ENCODE measurements around the gene RAMP3. TPM values are rescaled to one million over a fixed set of nuclear protein-coding genes. Genes with fewer than 3 reads are reported as not detected.

Gene RAMP3
- total RNA-seq, 1 donor from 2014 or later, result 5.8 TPM

DNA sequence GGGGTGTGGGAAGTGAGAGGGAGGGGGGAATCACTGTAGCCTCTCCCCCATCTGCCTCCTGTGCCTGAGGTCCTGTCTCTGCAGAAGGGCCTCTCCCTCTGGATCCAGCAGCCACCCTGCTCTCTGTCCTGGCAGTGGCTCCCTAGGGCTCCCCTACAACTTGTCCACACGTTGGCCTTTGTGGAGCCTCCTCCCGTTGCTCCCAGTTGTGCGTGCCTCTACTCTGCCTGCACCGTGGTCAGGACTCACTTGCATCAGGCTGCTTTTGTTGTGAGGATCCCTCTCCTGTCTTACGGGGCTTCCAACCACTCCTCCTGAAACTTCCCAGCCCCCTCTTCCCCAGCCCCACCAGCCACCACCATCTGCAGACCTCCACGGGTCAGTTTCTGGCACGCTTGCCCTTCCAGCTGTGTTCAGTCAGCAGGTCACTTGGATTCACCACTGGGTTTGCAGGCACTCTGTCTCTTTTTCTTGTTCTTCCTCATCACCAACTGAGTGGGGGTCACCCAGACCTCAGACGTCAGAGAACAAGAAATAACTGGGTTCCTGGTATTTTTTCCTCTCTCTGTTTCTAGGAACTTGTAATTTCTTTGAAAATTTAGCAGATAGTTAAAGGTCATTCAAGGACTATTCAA lies 62.3 kb downstream of the RAMP3 start:
- DNase-seq (ENCODE audit: low spot score) (peak; percentile 29), ATAC-seq (no peak)

DNA sequence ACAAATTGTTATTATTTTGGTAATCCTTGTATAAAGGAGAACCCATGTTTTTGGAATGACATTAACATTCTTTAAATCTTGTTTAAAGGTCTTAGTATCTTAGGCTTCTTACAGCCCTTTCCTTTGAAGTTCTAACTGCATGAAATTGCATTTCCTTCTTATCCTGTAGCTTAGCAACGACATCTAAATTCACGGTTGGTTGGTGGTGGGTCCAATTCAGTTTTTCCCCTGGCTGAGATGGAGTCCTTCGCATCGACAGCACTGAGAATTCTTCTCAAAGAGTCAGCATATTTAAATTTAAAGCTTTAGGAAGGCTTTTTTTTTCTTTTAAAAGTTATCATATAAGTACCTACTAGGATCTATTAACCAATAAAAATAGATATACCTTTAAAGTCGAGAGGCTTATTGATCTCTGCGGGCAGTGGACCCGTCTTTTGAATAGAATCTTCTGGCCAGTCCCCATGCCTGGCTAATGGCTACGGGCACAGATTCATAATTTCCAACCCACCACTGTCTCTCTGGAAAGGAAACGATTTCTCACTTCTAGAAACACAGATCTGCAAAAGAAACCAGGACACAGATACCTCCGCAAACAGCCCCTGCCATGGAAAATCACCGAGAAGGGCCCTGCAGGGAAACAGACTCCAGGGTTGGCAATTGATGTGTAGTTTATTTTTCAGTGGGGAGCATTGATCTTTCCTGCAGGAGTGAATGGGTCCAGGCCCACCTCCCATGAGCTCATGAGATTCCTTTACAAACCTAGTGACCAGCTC lies 63.4 kb downstream of the RAMP3 start:
- ATAC-seq (no peak), DNase-seq (ENCODE audit: low spot score) (no peak)

DNA sequence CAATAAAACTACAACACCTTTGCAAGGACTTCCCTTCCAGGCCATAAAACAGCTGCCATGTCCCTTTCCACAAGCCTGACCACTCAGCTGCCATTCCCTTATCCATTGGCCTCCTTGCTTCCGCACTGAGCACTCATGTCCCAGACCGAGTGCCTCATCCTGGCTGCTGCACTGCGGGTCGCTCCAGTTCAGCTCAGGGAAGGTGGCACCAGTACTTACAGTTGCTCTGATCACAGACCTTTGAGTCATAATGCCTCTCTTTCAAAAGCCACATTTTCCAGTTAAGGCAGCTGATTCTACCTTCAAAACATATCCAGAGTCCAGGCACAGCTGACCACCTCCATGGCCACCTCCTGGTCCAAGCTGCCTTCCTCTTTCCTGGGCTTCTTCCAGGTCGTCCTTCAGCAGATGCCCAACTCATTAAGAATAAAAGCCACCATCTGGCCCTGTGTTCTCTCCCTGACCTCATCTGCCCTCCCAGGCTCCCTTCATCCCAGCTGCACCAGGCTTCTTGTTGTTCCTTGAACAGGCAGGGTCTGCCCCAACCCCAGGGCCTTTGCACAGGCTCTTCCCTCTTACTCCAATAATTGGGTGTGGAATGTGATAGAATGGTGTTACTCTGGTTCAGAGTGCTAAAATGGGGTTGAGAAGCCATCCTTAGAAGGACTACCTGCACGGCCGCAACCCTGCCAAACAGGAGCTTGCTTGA lies 64.5 kb downstream of the RAMP3 start:
- ATAC-seq (no peak), DNase-seq (ENCODE audit: low spot score) (no peak)

DNA sequence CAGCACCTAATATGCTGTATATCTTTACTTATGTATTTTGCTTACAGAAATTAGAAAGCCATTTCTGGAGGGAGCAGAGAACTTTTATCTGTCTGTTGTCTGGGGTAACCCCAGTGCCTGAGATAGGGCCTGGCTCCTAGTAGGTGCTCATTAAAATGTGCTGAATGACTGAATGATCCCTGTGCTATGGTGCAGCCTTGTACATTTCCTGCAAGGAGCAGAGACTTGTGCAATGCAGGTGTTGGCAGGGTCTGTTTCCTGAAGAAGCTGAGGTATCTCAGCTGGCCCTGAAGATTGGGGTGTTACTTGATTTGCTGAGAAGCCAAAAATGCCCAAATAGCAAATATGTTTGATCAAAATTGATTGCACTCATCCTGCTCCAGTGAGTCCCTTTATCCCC lies 65.5 kb downstream of the RAMP3 start:
- ATAC-seq (no peak), DNase-seq (ENCODE audit: low spot score) (no peak)

DNA sequence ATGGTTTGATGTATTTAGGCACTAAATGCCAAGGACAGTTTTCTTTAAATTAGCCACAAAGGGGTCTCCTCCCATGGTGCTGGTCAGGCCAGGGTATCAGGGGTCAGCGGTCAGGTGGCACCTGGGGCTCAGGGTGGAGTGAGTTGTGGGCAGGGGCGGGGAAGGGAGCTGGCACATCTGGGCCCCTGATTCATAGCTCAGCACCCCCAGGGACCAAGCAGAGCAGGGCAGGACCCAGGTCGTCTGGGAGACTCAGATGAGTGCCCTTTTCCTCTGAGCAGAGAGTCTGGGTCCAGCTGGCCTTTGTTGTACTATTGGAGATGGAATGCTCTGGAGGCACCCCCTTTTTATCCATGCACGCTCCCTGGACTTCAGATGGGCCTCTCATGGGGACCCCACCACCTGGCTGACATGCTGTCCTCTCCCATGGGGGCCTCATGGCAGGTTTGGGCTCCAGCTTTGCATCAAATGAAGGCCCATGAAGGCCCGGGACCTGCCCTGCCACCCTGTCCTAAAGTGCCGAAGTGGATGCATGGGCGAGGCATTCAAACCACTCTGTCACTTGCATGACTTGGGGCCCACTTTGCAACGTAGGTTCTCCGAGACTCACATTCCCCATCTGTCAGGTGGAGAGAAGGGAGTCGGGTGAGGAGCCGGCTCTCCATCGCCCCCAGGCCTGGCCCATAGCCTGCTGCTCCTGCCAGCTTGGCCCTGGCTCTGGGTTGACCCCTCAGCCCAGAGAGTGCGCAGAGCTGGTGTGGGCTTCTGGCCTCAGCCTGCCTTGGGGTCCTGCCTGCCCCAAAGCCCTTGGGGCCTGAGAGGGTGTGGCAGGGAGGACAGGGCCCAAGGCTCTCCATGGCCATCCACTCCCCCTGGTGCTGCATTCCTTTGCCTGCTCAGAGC lies 66.4 kb downstream of the RAMP3 start:
- no peak for DNase-seq (ENCODE audit: low spot score)
- ATAC-seq, result no peak

DNA sequence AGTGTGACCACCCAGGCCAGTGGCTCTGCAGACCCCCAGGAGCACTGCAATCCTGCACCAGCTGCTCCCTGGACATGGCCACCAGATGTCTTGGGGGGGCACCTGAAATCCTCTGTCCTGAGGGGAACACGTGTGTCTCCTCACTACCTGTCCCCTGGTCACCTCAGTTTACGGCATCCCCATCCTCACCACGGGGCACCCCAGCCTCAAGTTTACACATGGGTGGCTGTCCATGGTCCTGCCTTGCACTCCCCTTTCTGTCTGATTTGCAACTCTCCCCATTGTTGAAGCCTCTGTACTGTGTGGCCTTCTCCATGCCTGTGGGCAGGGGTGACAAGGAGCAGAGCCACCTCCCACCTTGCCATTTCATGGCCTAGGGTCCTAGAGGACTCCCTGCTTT lies 67.2 kb downstream of the RAMP3 start:
- ATAC-seq, result no peak
- no peak for DNase-seq (ENCODE audit: low spot score)

DNA sequence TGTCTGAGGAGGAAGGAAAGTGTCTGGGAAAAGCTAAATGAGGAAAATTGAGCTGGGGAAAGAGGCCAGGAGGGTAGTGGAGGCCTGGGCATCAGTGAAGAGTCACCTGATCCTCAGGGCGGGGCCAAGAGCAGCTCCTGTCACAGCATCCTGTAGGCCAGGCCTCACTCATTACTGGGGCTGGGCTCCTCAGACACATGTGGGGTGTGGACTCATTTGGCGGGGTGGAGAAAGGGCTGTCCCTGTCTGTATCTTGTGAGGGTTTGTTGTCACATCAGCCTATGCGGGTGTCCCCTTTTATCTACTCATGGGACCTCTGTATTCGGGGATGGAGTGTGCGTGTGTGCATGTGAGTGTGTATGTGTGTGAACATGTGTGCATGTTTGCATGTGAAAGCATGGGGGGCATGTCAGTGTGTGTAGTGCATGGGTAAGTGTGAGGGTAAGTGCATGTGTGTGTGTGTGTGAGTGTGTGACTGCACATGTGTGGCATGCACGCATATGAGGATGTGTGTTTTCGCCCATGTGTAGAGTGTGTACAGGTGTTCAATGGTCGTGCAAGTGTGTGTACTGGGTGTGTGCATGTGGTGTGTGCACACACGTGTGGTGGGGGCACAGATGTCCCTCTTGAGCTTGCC lies 67.8 kb downstream of the RAMP3 start:
- DNase-seq (ENCODE audit: low spot score), result no peak
- no peak for ATAC-seq

DNA sequence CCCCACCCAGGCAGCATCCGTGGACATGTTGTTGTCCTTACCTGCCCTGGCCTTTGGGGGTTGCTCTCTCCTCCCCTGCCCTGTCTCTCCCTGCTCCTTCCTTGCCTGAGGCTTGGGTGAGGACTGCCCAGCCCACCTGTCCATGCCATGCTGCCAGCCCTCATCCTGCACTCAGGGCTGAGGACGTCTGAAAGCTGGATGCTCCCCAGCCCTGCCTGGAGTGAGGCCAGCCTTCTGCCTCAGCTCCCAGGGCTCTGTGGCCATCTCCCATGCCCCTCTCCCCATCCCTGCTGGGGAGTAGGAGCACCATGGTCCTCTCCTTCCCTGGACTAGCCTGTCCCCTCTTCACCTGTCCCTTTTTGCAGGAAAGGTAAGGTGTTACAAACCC lies 68.4 kb downstream of the RAMP3 start:
- no peak for ATAC-seq
- DNase-seq (ENCODE audit: low spot score), result no peak

DNA sequence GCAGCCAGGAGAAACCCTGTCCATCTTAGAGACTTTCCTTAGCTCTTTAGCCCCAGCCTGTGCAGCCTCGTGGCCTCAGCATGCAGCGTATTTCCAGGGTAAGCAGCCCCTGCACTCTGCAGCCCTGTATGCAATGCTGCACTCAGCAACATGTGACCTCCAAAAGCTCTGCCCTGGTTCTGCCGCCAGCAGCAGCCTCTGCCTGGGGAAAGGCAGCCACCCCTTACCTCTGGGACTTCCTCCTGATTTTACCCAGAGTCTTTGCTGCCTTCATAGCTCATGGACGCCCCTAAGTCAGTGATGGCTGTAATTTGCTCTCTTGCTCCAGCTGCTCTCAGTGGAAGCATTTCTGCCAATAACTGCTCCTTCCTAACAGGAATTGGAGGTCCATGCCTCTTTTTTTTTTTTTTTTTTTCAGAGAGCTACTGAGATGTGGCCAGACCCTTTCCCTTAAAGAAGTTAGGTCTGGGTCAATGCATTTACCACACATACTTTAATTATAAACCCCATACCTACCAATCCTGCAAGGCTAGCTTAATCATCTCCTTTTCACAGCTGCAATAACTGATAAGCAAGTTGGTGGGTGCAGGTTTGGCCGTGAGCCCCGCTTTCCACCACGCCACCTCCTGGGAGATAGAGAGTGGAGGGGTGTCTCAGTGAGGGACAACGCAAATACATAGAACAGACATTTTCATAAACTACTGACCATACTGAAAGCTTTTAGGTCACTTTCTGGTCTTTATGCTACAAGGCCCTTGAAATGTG lies 71.7 kb downstream of the RAMP3 start:
- DNase-seq (ENCODE audit: low spot score) (no peak), ATAC-seq (no peak)

DNA sequence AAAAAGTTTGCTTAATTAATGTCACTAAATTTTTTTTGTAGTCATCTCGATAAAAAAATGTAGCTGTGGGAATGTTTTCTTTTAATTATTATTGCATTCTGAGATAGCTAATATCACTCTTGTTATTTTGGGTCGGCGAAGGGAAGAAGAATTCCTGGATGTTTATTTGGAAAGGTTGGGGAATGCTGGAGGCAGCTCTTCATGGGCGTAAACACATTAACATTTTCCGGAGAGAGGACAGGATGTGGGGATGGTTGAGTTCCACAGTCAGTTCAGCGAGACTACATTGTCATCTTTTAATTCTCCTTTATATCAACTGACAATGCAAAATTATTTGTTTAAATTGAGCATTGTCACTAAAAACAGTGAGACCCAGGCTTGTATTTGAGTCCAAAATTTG lies 72.5 kb downstream of the RAMP3 start:
- ATAC-seq, result no peak

DNA sequence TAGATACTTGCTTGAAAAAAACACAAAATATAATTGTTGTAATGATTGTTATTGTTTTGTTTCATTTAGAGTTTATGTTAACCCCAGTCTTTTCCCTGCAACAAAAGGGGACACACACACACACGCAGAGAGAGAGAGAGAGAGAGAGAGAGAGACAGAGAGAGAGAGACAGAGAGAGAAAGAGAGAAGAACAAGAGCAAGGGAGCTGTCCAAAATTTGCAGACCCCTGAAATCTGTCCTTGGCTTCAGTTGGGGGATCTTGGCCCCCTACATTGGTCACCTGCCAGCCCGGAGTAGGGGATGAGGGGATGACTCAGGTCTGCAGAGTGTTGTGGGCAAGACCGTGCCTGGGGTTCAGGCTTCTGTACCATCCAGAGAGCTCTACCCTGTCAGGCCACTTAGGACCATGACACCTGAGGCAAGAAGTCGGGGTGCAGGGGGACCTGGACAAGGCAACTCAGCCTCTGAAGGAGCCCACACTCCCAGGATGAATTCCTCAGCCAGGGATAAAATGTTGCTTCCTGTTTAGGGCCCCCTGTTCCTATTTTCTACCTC lies 73.1 kb downstream of the RAMP3 start:
- ATAC-seq (no peak), DNase-seq (ENCODE audit: low spot score) (no peak)

More for the DNA sequence above, 72.5 kb downstream of the RAMP3 start:
- no peak for DNase-seq (ENCODE audit: low spot score)

DNA sequence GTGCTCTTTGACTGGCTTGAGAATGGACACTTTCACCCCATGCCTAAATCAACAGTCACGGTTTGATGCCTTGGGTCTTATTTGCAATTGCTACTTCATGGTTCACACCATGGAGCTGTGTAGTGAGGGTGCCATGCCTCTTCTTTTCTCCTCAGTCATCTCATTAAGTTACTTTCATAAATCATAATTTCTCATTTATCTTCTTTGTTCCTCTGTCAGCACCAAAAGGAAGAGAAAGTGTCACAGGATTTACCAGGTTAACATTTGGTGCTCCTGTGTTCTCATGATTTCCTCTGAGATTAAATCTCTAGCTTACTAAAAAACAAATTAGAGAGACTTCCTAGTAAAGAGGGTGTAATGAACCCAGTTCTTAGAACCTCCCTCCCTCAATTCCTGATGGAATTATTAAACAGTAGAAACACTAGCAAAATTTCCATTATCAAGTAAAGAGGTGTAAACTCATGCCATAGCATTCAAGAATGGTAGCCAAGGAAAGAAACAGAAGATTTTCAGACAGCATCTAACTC lies 75.7 kb downstream of the RAMP3 start:
- ATAC-seq (no peak), DNase-seq (ENCODE audit: low spot score) (no peak)

Other genes starting within 250 kb of the RAMP3 start
- 1.0 TPM for gene MYO1G, start 178.8 kb upstream of the RAMP3 start, total RNA-seq
- gene CCM2, start 157.6 kb upstream of the RAMP3 start, total RNA-seq, result 44.8 TPM
- gene NACAD, start 68.8 kb upstream of the RAMP3 start, total RNA-seq, result 0.05 TPM
- gene TBRG4, start 46.1 kb upstream of the RAMP3 start, total RNA-seq, result 40.2 TPM

Measured in left lobe of liver (tissue), 2 donors.